Measurements from ENCODE around the gene KRTAP12-1.

DNA sequence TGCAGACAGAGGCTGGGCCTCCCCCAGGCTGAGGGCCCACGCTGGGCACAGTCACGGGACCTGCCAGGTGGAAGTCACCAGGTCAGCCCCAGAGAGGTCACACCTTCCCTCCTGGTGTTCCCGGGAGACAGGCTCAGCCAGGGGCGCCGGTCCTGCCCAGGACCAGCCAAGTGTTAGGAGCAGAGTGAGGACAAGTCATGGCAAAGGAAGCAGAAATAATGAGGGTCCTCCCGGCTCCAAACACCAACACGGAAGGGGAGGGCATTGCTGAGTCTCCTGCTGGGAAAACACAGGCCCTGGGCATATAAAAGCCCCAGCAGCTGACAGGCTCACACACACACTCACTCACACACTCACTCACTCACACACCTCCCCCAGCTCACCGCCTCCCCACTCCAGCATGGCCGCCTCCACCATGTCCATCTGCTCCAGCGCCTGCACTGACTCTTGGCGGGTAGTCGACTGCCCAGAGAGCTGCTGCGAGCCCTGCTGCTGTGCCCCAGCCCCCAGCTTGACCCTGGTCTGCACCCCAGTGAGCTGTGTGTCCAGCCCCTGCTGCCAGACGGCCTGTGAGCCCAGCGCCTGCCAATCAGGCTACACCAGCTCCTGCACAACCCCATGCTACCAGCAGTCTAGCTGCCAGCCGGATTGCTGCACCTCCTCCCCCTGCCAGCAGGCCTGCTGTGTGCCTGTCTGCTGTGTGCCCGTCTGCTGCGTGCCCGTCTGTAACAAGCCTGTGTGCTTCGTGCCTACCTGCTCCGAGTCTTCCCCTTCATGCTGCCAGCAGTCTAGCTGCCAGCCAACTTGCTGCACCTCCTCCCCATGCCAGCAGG, 44.7 kb downstream of the KRTAP12-1 start, which contains the start of gene KRTAP10-10:
- no peak for TF ChIP-seq CTCF (conservative IDR thresholded peaks at IDR 0.05; ENCODE audit: low read length)
- TF ChIP-seq EZH2phosphoT487 (IDR thresholded peaks at IDR 0.05; ENCODE audit: borderline replicate concordance) = no peak
